Suppressor macrophage treated with lipopolysaccharide for 4 hours (primary cell): ENCODE results near the gene DBN1.
"Not testable (repeated sequence)": the region's sequence is repeated elsewhere in the genome, so short reads cannot be mapped to it uniquely, and the experiment has no call there.

Experiments
- DNase-seq: peaks from one replicate; pipeline ENCODE4 v3.0.0-alpha.2; 2020

Gene DBN1

GRCh38 chr5:177490992-177491391 lies 17.6 kb upstream of the DBN1 start:
- no peak for DNase-seq

DNA sequence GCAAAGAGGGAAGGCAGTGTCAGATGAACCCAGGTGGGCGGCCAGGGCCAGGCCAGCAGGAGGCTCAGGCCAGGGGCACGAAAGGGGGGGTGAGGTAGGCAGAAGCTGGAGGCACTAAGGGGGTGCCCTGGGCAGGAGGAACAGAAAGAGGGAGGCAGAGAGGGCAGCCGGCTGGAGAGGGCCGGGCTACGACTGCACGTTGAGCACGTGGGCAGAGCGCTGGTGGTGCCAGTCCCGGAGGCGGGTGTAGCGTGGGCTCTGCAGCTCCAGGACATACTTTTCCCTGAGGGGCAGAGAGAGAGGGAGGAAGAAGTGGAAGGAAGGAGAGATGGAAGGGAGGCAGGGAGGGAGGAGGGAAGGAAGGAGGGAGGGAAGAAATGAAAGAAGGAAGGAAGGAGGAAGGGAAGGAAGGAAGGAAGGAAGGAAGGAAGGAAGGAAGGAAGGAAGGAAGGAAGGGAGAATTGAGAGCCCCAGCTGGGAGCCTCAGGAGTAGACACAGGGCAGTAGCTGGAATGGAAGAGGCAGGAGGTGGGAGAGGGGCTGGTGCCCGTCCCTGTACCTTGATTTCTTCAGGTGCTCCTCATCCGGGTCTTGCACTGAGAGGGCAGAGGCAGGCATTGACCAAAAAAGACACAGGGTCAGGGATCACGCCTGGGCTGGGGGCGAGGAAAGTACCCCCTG lies 17.0 kb upstream of the DBN1 start:
- no peak for DNase-seq

- DNase-seq: no peak
Measured at GRCh38 chr5:177489119-177489716, 15.8 kb upstream of the DBN1 start.

DNA sequence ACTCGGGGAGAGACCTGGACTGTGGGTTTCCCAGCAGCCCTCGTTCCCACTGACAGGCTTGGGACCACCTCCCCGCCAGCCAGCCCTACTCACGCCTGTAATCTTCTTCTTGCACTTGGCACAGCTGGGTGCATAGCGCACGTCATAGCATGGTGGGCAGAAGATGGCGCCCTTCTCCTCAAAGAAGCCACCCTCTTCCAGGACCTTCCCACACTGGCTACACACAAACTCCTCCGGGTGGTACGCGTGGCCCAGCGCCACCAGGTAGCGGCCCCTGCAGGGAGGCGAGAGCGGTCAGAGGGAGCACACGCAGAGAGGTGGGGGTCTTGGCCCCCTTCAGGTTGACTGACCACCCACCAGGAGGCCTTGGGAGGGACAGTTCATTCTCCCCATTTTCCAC lies 14.5 kb upstream of the DBN1 start:
- DNase-seq: no peak

DNA sequence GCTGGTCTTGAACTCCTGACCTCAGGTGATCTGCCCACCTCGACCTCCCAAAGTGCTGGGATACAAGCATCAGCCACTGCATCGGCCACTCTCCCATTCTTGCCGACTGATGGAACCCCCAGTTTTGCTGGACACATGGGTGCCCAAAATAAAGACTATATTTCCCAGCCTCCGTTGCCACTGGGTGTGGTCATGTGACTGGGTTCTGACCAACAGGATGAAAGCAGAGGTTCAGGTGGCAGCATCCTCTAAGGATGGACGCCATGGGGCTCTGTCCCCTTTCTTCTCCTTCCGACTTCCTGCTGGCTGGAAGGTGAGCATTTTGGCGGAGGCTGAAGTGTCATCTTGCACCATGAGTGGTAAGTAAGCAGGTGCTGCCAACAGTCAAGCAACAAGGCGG lies 13.7 kb upstream of the DBN1 start:
- no peak for DNase-seq

DNA sequence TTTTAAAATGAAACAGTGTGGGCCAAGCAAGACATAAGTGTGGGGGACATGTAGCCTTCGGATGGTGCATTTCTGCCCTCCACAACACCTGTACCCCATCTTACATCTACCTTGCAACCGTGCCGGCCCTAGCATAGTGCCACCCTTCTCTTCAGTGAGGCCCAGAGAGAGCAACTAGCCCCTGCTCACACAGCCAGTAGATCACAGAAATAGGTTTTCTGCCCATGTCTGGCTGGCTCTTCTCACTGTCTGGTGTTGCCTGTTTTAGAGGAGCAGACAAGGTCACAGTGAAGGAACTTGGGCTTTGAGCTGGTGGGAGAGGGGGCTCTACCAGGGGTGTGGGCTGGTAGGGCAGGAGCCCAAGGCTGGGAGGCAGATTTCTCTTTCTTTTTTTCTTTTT lies 12.8 kb upstream of the DBN1 start:
- no peak for DNase-seq

DNA sequence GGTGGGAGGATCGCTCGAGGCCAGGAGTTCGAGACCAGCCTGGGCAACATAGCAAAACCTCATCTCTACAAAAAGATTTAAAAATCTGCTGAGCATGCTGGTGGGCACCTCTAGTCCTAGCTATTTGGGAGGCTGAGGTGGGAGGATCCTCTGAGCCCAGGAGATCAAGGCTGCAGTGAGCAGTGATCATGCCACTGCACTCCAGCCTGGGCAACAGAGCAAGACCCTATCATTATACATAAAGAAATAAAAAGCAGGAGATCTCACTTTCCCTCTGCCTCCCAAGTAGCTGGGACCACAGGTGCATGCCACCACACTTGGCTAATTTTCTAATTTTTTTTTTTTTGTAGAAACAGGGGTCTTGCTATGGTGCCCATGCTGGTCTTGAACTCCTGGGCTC lies 12.3 kb upstream of the DBN1 start:
- not testable (repeated sequence) for DNase-seq

- no peak for DNase-seq
Measured at GRCh38 chr5:177484902-177485549, 11.6 kb upstream of the DBN1 start.

GRCh38 chr5:177483994-177484901 lies 10.8 kb upstream of the DBN1 start:
- DNase-seq: no peak

DNA sequence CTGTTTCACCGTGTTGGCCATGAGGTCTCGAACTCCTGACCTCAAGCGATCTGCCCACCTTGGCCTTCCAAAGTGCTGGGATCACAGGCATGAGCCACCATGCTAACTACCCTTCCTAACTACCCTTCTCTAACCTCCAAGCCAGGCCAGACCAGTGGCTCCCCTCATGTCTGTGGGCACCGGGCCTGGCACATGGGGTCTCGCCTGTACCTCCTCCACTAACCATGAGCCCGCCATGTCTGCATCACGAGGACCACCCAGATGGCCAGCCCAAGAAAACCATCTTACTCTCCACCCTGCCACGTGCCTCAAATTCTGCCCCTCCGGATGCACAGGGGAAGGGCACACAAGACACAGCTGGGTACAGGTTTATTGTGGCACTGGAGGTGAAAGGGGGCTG lies 9.6 kb upstream of the DBN1 start:
- no peak for DNase-seq

- no peak for DNase-seq
Measured at GRCh38 chr5:177482359-177482795, 8.9 kb upstream of the DBN1 start.

GRCh38 chr5:177479774-177480173 lies 6.3 kb upstream of the DBN1 start:
- DNase-seq: peak; percentile 53

- peak; percentile 86 for DNase-seq
Measured at GRCh38 chr5:177478711-177479646, 5.5 kb upstream of the DBN1 start.

DNA sequence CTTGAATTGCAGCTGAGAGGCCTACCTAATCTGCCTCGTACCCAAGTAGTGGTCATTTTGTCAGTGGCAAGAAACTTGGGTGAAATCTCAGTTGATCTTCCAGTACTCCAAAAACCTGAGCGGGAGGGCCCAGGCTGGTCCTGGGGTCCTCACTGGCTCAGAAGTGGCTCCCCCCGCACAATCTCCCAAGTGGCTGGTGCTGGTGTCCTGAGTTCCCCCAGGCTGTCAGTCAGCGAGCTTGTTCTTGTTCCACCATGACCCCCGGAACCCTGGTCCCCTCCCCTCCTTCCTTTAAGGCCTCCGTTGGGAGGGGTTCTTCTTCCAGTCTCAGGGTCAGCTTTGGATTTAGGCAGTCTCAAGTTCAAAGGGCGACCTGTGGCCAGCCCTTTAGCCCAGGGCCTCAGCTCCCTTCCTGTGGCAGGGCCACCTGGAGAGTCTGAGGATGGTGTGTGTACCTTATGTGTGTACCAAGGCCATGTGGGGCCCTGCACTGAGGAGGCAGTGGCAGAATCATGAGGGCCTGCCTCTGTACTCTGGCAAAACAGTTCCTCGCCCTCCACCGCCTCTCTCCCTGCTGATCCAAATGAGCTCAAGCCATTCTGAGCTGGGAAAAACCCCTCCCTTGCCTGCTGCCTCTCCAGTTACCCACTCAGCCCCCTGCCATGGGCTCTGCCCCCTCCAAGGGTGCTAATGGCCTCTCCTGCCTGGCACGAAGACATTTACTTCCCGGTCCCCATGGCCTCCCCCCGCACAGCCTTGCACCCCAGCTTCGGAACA lies 4.5 kb upstream of the DBN1 start:
- no peak for DNase-seq

GRCh38 chr5:177476531-177477233 lies 3.2 kb upstream of the DBN1 start:
- DNase-seq: no peak

- no peak for DNase-seq
Measured at GRCh38 chr5:177475563-177476427, 2.4 kb upstream of the DBN1 start.

DNA sequence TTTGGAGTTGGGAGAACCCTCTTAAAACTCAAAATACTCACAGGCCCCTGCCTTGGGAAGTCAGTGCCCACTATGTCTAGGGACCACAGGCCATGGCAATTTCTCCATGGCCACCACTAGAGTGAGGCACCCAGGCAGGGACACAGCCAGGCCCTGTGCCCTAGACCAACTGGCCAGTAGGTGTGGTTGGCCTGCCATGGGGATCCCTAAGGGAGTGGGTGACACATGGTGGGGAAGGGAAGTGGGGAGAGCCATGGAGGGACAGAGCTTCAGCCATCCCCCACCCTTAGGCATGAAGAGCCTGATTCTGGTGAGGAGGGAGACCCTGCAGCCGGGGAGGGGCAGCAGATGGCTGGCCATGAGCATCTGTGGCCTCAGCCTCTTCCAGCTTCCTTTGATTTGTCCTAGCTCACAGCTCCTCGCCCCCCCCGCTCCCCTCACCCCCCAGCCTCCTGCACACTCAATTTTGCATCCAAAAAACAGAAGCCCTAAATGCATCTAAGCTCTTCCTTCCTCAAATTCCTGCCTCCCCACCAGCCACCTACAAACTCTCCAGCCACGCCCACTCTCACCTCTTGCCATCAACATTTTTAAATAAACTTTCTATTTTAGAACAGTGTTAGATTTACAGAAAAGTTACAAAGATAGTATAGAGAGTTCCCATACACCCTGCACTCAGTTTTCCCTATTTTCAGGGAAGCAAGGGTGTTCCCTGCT lies 1.6 kb upstream of the DBN1 start:
- no peak for DNase-seq

GRCh38 chr5:177474002-177474476 lies 605 bp upstream of the DBN1 start:
- DNase-seq: no peak
